GM21528 (cell line): ENCODE measurements around the gene TMEM123.

Source experiments
- ATAC-seq: cut with Tn5 transposase; IDR thresholded peaks from one replicate; pipeline ENCODE4 v1.9.1; 2021; ENCODE audit warnings: mild to moderate bottlenecking, moderate library complexity; ENCODE audit not compliant: unreplicated experiment, low FRiP score

Gene TMEM123

DNA sequence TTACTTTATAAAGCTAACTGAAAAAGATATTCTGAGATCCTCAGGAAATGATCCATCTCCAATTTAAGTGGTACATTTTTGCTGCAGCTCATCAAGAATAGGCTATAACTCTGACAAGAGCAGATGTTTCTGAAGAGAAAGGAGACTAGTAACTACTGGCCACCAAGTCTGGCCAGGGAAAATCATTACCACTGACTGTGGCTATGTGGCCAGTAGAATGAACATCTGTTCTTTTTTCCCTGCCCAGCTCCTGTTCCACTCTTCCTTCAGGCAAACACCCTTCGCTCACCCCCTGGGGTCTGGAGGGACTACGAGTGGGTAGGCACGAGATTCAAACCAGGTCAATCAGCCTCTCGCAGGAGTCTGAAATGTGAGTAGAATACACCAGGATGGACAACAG lies 23.9 kb downstream of the TMEM123 start:
- no peak for ATAC-seq

DNA sequence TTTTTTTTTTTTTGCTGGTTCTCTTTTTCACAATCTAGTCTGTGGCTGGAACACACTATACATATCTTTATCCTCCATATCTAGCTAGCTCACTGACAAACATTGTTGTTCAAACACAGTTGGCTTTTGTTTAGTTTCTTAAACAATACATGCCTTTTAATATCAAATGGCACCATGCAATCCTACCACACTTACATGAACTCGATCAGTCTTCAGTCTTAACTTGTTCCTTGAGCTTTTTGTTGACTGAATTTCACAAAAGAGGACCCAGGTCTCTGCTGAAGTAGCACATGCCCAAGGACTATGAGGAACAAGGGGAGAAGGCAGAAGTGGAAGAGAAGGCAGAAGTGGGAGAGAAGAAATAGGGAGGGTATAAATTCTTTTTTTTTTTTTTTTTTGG lies 25.5 kb downstream of the TMEM123 start:
- no peak for ATAC-seq

DNA sequence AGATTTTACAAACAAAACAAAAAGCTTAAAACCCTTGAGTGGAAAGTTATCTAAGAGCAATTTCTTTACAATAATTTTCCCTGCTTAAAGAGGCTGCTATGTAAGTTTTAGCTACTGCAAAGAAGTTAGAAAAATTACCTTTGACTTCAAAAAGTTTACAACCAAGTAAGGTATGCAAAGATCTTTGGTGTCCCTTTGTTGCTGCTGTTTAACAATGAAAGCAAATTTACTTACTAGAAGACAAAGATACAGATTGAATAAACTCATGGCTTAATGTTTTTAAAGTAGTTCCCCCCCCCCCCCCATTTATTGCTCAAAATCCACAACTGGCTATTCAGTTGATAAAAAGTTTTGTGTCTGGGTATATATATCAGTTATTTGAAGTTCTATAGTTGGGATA lies 26.0 kb downstream of the TMEM123 start:
- no peak for ATAC-seq

DNA sequence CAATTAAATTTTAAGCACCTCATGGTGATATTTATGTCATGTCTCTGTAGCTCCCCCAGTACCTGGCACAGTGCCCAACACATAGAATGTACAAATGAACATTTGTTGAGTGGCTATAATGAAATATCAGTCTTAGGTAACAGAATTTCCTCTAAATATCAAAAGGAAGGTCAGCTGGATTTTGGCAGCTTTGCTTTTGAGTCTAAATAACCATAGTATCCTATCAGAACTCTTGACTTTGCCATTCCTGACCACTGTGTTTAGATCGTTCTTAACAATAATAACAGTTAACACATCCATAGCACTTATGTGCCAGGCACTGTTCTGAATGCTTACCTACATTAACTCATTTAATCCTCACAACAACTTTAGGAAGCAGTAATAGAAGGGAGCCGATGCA lies 26.6 kb downstream of the TMEM123 start:
- no peak for ATAC-seq

DNA sequence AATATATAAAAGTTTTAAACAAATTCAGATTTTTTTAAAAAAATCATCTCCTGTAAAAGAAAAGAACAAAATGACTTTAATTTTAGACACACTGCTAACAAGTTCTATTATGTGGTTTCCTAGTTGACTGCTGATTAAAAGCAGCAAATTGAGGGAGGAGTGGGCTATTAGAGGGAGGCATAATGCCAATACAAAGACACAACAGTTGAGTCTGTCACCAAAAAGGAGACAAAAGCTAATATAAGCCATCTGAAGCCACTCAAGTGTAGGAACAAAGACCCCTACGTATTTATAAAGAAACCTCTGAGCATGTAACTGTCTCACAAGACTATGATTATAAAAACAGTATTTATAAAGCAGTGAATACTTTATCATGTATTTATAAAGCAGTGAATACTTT lies 28.6 kb downstream of the TMEM123 start:
- no peak for ATAC-seq

DNA sequence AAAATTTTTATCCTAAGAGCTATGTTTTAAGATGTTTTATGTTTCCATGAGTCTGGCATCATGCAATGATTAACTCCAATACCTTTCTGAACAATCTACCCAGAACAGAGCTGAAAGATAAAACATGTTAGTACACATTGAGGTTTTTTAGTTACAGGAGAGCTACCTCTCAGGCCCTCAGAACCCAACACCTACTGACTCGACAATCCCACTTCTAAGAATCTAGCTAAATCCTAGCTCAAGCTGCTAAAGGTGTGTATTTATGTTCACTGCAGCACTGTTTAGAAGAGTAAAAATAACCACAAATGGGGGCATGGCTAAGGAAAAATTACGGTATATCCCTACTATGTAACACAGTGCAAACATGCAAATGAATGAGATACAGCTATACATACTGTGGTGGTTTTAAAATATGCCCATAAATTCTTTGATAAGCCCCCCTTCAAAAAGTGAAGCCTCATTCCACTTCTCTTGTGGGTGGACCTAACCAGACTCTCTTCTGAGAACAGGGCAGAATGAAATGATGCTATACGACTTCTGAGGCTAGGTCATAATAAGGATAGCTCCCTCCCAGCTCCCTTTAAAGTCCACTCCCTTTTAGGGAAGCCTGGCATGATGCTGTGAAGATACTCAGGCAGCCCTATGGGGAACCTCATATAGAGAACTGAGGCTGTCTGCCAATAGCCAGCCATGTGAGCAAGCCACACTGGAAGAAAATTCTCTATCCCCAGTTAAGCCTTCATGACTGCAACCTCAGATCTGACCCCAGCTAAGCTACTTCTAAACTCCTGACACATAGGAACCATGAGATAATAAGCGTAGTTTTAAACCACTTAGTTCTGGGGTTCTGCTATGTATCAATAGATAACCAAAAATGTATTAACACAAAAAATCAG lies 29.5 kb downstream of the TMEM123 start:
- no peak for ATAC-seq

DNA sequence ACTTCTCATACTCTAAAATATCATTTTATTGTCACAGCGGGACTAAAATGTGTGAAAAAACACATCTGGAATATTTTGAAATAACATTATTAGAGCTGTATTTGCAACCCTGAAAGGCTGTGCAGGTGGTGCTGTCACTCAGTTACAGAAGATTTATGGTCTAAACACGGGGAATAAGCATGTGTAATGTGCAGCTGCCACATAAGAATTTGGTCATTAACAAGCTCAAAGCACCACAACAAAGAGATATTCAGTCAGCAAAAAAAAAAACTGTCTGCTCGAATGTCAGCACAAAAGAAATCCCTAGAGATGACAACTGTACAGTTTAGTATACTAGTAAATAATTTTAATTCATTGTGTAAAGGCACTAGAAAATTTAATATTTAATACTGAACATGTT lies 31.3 kb downstream of the TMEM123 start:
- no peak for ATAC-seq

DNA sequence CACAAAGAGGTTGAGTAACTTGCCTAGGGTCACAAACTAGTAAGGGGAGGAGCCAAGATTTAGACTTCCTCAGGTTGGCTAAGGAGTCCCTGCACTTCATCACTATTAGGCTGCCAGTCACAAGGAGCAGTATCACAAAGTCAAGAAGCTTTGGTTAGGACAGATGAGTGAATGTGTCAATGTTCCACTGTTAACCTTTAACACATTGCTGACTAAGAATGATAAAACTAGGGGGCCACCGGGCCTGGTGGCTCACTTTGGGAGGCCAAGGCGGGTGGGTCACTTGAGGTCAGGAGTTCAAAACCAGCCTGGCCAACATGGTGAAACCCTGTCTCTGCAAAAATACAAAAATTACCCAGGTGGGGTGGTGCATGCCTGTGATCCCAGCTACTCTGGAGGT lies 32.0 kb downstream of the TMEM123 start:
- ATAC-seq = no peak

DNA sequence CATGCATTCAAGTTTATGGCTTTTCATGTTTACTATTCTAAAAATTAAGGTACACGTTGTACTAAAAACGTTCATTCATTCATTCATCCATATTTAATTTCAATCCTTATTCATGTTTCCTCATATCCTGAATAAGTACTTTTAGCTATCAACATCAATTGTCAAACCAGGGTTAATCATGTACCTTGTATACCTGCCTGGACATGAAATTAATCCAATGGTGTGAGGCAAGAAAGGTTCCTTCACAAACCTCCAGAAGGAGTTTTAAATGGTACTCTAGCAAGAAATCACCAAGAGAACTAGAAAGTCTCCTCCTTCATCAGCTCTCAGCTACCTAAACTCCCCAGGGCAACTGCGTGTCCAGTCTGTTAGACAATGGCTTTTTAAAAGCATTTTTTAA lies 33.4 kb downstream of the TMEM123 start:
- ATAC-seq = no peak

DNA sequence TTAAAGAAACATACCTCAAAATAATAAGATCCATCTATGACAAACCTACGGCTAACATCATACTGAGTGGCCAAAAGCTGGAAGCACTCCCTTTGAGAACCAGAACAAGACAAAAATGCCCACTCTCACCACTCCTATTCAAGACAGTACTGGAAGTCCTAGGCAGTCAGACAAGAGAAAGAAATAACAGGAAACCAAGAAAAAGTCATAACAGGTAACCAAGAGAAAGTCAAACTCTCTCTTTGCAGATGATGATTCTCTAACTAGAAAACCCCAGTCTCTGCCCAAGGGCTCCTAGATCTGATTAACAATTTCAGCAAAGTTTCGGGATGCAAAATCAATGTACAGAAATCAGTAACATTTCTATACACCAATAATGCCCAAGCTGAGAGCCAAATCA lies 35.6 kb downstream of the TMEM123 start:
- ATAC-seq = no peak

DNA sequence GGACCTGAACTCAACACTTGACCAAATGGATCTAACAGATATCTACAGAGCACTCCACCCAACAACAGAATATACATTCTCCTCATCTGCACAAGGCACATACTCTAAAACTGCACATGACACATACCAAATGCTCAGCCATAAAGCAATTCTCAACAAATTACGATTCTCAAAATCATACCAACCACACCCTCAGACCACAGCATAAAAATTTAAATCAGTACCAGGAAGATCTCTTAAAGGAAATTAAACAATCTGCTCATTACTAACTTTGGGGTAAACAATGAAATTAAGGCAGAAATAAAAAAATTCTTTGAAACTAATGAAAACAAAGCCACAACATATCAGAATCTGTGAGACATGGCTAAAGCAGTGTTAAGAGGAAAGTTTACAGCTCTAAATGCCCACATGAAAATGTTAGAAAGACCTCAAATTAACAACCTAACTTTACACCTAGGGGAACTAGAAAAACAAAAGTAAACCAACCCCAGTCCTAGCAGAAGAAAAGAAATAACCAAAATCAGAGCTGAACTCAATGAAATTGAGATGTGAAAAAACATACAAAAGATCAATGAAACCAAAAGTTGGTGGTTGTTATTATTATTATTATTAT lies 37.2 kb downstream of the TMEM123 start:
- ATAC-seq = no peak

DNA sequence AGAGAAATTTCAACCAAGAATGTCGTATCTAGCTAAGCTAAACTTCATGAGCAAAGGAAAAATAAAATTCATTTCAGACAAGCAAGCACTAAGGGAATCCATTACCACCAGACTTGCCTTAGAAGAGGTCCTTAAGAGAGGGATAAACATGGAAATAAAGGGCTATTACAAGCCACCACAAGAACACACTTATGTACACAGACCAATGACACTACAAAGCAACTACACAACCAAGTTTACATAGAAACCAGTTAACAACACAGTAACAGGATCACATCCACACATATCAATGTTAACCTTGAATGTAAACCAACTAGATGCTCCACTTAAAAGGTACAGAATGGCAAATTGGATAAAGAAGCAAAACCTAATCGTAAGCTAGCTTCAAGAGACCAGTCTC lies 38.0 kb downstream of the TMEM123 start:
- no peak for ATAC-seq

DNA sequence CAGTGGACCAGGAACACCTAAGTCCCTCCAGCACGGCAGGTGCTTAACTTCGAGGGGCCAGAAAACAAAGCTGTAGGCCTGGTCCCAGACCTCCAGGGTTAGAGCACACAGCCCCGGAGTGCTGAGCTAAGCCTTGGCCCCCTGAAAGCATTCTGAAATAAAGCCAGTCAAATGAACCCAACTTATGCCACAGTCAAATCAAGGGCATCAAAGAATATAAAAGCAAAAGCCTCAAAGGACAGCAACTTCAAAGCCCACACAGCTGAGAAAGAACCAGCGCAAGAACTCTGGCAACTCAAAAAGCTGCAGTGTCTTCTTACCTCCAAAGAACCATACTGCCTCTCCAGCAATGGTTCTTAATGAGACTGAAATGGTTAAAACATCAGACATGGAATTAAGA lies 39.1 kb downstream of the TMEM123 start:
- ATAC-seq = no peak

DNA sequence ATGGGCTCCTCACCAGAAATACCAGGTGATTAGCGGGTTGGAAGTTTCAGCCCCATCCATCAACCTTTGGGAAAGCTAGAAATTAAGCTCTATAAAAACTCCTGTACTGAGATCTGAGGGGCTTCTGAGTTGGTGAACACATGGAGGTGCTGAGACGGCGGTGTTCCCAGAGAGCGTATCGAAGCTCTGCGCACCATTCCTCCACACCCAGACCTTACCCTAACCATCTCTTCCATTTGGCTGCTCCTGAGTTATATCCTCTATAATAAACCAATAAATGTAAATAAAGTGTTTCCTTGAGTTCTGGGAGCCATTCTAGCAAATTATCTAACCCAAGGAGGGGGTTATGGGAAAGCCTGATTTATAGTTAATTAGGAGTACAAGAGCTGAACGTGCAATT lies 41.4 kb downstream of the TMEM123 start:
- no peak for ATAC-seq

DNA sequence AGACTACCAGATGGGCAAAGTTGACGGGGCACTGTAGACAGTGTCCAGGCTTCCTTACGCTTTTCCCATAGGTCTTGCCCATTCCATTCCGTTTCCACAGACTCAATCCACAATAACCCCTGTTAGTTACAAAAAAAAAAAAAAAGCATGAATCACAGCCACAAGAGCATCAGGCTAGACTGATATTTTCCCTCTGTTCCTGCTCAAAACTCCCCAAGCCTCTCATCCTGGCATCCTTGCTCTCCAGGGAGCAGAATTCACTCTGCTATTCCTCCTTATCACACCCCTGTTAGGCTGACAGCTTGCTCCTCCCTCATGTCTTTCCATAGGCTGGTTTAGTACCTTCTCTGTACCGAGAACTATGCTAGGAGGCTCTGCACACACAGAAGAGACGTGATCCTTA lies 42.2 kb downstream of the TMEM123 start:
- no peak for ATAC-seq

DNA sequence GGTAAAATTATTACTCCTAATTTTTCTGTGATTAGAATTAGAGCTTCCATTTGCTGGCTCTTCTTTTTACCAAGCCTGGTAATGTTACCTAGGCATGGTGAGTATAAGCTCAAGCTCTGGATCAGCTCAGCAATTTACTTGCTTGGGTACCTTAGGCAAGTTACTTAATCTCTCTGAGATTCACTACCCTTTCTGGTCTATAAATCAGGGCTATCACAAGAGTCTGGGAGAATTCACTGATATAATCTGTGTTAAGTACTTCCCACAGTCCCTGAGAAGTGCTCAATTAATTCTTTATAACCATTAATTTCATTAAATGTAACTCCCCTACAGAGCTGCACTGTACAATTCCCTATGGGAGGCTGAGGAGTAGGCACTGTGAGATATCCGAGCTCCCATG lies 44.2 kb downstream of the TMEM123 start:
- ATAC-seq = no peak

DNA sequence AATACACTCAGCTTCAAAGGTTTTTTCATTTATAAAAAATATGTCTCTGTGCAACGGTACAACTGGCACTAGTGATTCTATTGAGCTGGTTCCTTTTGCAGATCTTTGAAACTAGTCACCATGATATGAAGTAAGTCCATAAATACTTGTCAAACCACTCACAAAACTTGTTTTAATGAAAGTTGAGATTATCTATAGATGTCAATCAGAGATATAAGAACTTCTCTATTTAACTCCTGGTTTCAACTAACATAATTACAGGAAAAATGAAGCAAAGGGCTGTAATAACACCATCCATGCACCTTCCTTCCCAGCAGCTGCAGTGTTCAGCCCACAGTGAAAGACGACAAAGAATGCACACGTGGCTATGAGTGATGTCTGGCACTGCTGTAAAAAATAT lies 44.7 kb downstream of the TMEM123 start:
- ATAC-seq = no peak

DNA sequence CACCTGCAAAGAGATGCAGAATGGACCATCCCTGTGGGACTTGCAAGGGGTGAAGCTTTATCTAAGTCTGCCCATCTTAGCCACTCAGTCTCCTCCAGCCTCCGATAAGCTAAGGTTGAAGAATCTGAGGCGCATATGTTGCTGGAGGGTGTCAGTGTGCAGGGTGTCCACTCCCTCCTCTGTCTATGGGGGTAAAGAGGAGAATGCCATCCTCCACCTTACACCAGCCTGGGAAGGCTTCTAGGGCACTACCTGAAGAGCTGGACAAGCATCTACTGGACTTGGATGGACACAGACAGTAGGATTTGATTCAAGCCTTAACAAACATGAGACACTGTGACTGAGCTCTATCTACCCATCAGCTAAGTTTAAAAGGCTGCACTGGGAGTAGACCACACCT lies 46.5 kb downstream of the TMEM123 start:
- no peak for ATAC-seq

DNA sequence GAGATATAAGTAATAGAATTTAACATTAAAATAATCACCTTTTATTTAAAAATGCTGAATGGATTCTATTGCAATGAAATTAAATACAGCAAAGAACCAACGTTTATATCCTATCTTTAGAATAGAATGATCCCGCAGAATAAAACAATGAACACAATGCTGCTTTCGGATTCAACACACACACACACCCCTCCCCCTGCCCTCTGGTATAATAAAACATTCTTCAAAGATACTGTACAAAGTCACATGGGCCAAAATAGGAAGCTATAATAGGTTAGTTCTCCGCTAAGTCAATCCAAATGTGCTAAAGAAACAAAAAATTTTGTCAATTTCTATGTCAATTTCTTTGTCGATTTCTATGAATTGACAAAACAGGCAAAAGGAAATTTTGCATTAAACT lies 47.1 kb downstream of the TMEM123 start:
- no peak for ATAC-seq

DNA sequence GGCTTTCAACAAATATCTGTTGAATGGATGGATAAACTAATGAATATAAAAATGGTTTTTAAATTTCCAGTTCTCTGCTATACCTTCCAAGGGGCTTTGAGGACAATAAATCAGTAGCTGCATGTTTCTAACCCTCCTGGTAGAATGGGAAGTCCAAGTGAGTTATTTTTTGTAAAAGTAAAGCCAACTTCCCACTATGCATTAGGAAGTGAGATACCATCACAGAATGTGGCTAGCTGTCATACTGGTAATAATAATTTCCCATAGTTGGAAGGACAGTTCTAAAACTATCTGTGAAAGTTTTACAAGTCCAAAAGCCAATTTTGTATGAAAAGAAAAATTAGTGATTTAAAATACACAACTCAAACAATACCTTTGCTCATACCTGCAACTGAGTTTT lies 50.0 kb downstream of the TMEM123 start:
- ATAC-seq = no peak

DNA sequence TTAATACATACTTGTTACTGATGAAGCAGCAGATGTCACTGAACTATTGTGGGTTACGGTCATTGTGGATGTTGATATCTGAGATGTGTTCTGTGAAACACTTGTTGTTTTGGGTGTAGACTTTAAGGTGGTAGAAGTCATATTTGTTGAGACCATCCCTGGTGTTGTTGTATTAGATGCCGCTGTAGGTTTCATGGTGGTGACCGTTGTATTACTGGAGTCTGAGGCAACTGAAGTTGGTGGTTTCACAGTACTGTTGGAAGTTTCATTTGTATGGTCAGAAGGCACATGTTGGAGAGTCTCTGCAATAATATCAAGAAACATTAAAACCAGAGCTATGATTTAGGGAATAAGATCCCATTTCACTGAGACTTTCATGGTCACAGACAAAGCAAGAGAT lies 50.7 kb downstream of the TMEM123 start:
- ATAC-seq = no peak

DNA sequence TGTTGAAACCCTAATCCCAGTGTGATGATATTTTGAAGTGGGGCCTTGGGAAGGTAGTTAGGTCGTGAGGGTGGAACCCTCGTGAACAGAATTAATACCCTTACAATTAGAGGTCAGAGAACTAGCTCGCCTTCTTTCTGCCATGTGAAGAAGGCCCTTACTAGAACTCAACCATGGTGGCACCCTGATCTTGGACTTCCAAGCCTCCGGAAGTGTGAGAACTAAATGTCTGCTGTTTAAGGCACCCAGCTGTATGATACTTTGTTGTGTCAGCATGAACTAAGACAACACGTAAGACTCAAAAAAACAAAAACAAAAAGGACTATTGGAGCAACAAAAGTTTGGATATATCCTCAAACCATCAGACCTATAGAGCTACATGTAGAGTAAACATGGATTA lies 52.0 kb downstream of the TMEM123 start:
- no peak for ATAC-seq
